Nephron (organoid): Measurements from ENCODE around the gene VSTM2L.

Experiments used
- H3K27ac Mint-ChIP-seq, 3 experiments: 2 replicates each; pipeline ENCODE4 v1.8.0; 2020; ENCODE audit warnings: mixed read lengths in 3 of 3, mild to moderate bottlenecking in 2 of 3, moderate library complexity in 1 of 3
- H3K27me3 Mint-ChIP-seq: 2 replicates; pipeline ENCODE4 v1.8.0; 2021; ENCODE audit warnings: low read depth, mild to moderate bottlenecking, moderate library complexity, mixed read lengths
- H3K36me3 Mint-ChIP-seq: 2 replicates; pipeline ENCODE4 v1.8.0; 2020; ENCODE audit warnings: low read depth, mixed read lengths
- H3K4me1 Mint-ChIP-seq: 2 replicates; pipeline ENCODE4 v1.8.0; 2020; ENCODE audit warnings: mixed read lengths
- H3K4me3 Mint-ChIP-seq, 3 experiments: 2 replicates each; pipeline ENCODE4 v1.8.0; 2020; ENCODE audit warnings: mild to moderate bottlenecking in 3 of 3, mixed read lengths in 3 of 3, moderate library complexity in 2 of 3
- H3K9me3 Mint-ChIP-seq: 2 replicates; pipeline ENCODE4 v1.8.0; 2020; ENCODE audit warnings: mixed read lengths
- TF ChIP-seq, protein P1 (sequence below), 3 experiments: fragments of 200-600 bp; sonication (generic); IDR thresholded peaks; one replicate each; pipeline ENCODE4 v1.5.0; 2021; ENCODE audit warnings: antibody characterized with exemption in 3 of 3; ENCODE audit not compliant: unreplicated experiment in 3 of 3

Gene VSTM2L

DNA sequence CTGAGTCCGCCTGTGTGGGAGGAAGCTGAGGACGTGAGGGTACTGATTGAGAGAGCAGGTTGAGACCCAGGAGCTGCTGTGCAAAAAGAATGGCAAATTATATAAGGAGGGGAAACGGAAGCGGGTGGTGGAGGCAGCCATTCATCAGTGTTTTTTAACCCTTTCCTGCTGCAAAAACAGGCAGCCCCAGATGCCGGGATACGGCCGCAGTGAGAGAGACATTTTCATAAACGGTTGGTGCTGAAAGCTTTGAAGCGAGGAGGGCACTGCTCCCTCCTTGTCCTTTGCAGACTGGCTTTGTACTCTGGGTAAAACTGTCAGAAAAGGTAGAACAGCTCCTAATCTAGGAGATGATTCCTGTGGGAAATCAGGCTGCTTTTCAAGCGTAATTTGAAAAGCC lies 74.0 kb downstream of the VSTM2L start:
- Mint-ChIP-seq H3K9me3 (no peaks in the 10 kb centered on the region), H3K27ac (no peak overlapping the region), H3K4me3 (peak overlapping the region; percentile 27 to 58 (median 48)), H3K36me3 (peaks cover 5% of the 10 kb centered on the region), H3K27me3 (peaks cover 6% of the 10 kb centered on the region), H3K4me1 (peaks cover 16% of the 10 kb centered on the region)
- TF ChIP-seq, protein P1, sequence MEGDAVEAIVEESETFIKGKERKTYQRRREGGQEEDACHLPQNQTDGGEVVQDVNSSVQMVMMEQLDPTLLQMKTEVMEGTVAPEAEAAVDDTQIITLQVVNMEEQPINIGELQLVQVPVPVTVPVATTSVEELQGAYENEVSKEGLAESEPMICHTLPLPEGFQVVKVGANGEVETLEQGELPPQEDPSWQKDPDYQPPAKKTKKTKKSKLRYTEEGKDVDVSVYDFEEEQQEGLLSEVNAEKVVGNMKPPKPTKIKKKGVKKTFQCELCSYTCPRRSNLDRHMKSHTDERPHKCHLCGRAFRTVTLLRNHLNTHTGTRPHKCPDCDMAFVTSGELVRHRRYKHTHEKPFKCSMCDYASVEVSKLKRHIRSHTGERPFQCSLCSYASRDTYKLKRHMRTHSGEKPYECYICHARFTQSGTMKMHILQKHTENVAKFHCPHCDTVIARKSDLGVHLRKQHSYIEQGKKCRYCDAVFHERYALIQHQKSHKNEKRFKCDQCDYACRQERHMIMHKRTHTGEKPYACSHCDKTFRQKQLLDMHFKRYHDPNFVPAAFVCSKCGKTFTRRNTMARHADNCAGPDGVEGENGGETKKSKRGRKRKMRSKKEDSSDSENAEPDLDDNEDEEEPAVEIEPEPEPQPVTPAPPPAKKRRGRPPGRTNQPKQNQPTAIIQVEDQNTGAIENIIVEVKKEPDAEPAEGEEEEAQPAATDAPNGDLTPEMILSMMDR (IDR thresholded peaks at IDR 0.05; ENCODE audit: unreplicated experiment in 3 of 3): no peak

DNA sequence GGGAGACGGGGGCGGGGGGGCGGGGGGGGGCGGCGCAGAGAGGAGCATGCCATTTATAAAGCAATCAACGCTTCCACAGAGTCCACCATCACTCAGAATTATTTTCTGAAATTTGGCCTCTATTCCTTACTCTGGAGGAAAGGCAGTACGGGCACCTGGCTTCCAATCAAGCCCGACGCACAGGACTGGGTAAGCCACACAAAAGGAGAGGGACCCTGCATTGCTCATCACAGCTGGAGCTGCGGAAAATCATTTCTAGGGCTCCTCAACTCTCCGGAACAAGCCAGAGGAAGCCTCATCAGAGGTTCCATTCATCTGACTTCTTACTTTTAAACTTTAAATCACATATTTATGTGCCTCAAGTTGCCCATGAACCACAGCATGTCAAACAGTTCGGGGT lies 74.4 kb downstream of the VSTM2L start:
- peaks cover 7% of the 10 kb centered on the region for H3K36me3 Mint-ChIP-seq

DNA sequence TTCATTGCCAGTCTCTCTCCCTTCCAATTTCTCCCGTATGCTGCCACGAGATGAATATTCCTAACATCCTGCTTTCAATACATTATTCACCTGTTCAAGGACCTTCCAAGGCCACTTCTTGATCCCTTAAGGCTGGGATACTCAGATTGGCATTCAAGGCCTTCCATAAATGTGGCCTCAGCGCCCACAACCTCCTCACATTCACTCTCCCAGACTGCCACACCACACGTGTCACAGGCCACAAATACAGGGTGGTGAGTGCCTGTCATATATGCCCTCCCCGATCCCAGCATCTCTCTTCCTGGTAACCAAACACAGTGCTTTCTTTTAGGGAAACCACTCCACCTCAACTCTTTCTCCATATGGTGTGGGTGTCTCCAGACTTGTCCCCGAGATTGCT lies 74.9 kb downstream of the VSTM2L start:
- Mint-ChIP-seq H3K4me3 (peak overlapping the region in 1 of 3 experiments; percentile 39), H3K27me3 (peaks cover 6% of the 10 kb centered on the region), H3K27ac (no peak overlapping the region), H3K4me1 (peaks cover 22% of the 10 kb centered on the region), H3K36me3 (peaks cover 12% of the 10 kb centered on the region), H3K9me3 (no peaks in the 10 kb centered on the region)
- TF ChIP-seq, protein P1 (IDR thresholded peaks at IDR 0.05; ENCODE audit: unreplicated experiment in 3 of 3): no peak

More for the DNA sequence above, 74.4 kb downstream of the VSTM2L start:
- Mint-ChIP-seq H3K9me3 (no peaks in the 10 kb centered on the region), H3K4me1 (peaks cover 17% of the 10 kb centered on the region), H3K27me3 (peaks cover 6% of the 10 kb centered on the region), H3K4me3 (no peak overlapping the region), H3K27ac (no peak overlapping the region)
- TF ChIP-seq, protein P1 (IDR thresholded peaks at IDR 0.05; ENCODE audit: unreplicated experiment in 3 of 3): no peak

DNA sequence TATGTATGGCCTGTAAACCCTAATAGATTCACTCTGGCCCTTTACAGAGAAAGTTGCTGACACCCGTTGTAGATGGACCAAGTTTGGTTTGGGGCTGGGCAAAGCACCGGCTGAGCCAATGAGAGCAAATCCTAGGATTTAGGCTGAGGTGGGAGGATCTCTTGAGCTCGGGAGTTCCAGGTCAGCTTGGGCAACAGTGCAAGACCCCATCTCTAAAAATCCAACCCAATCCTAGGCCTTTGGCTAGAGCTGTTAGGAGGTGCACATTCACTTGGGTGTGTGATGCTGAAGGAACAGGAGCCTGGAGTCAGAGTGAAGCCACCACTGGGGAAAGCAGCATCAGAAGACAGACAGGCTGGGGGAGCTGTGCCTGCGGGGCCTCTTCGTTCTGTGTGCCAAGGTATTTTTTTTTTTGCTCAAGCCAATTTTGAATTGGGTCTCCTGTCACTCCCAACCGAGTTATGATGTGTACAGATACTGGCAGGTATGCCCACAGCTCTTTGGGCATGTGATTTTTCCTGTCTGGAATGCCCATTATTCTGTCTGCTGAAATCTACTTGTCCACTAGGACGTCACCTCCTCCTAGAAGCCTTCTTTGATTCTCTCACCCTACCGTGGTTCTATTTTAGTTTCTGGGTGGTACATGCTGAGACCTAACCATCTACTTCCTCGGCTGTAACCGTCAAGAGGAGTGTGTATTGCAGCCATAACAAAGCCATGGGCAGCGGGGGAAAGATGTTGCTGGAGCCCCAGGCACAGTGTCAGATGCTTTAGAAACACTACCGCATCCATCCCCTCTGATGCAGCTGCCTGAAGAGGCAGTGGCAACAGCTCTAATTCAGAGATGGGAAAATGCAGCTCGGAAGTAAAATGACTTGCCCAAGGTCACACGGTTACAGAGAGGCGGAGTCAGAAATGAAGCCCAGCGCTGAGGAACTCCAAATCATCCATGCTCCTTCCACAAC lies 76.4 kb downstream of the VSTM2L start:
- Mint-ChIP-seq H3K4me1 (peaks cover 35% of the 10 kb centered on the region), H3K27me3 (peaks cover 6% of the 10 kb centered on the region), H3K4me3 (no peak overlapping the region), H3K36me3 (peaks cover 20% of the 10 kb centered on the region), H3K27ac (no peak overlapping the region), H3K9me3 (no peaks in the 10 kb centered on the region)
- TF ChIP-seq, protein P1 (IDR thresholded peaks at IDR 0.05; ENCODE audit: unreplicated experiment in 3 of 3): no peak

DNA sequence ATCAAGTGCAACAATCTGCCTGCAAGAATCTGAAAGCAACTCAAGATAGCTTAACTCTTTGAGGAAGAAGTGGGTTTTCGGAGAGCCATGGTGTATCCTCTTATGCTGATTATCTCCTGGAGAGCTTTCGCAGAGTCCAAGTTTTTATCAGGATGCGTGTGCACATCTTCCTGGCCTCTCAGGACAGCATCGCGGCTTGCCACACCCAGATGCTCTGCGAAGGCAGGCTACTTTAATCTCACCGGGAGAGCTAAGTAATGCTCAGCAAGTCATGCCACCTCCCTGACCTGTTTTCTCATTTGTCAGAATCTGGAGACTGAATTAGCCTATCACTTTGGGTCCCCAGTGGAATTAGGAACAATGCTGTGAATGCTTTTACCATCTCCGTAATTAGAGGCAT lies 77.5 kb downstream of the VSTM2L start:
- TF ChIP-seq, protein P1 (IDR thresholded peaks at IDR 0.05; ENCODE audit: unreplicated experiment in 3 of 3): no peak
- Mint-ChIP-seq H3K9me3 (no peaks in the 10 kb centered on the region), H3K27me3 (peaks cover 6% of the 10 kb centered on the region), H3K4me3 (no peak overlapping the region), H3K36me3 (peaks cover 27% of the 10 kb centered on the region), H3K4me1 (peaks cover 44% of the 10 kb centered on the region), H3K27ac (no peak overlapping the region)
